Prostate gland (tissue), 2 donors: ENCODE data around the gene PEMT. TPM values are rescaled to one million over a fixed set of nuclear protein-coding genes. Genes with fewer than 3 reads are reported as not detected.

Experiments used
- DNase-seq: peaks from one replicate; pipeline ENCODE4 v3.0.0-alpha.2; 2019; ENCODE audit warnings: low spot score
- H3K27ac ChIP-seq, 2 donors: fragments of 200-600 bp; sonication (generic); 2 replicates each; pipeline ENCODE4 v1.5.1; 2017 to 2019
- H3K27me3 ChIP-seq: fragments of 200-600 bp; sonication (generic); replicated peaks from 2 replicates; pipeline ENCODE4 v1.5.1; 2019; ENCODE audit not compliant: insufficient read depth
- H3K36me3 ChIP-seq, 2 donors: fragments of 200-600 bp; sonication (generic); 1 replicate in 1 of 2; 2 replicates in 1 of 2; pipeline versions ENCODE4 v1.5.1 to v1.8.1; 2017 to 2019
- H3K4me1 ChIP-seq: fragments of 200-600 bp; sonication (generic); replicated peaks from 2 replicates; pipeline ENCODE4 v1.5.1; 2019
- H3K4me3 ChIP-seq, 2 donors: fragments of 200-600 bp; sonication (generic); 2 replicates each; pipeline ENCODE4 v1.5.1; 2017 to 2019
- H3K9me3 ChIP-seq: fragments of 200-600 bp; sonication (generic); 2 replicates; pipeline ENCODE4 v1.5.1; 2017
- POLR2A ChIP-seq: fragments of 450-650 bp; IDR thresholded peaks from one replicate; pipeline ENCODE4 v1.6.1; 2016; ENCODE audit warnings: antibody characterized with exemption, mild to moderate bottlenecking
- POLR2AphosphoS5 ChIP-seq: sonication (generic); formaldehyde crosslinking; IDR thresholded peaks from one replicate; pipeline ENCODE4 v1.6.1; 2017; ENCODE audit warnings: antibody characterized with exemption
- WGBS: methylation state at CpG from one replicate; pipeline ENCODE4 v1.1.5; 2018; 5-methylcytosine and 5-hydroxymethylcytosine counted together
- intact Hi-C: fragments of 100-400 bp; cut with DNase I; formaldehyde crosslinking; loops from one replicate; pipeline ENCODE4 v1.14.2; 2022
- total RNA-seq, 2 donors: library from RNA; depleted of rRNA; stranded (reverse); fragments of >200 nt; gene quantifications; one replicate each; pipeline ENCODE4 v1.1.0, GENCODE V29; 2016
- TF ChIP-seq, protein P1 (sequence below), 4 experiments: fragments of 200-600 bp in 2 of 4; fragments of 450-650 bp in 2 of 4; sonication (generic) in 2 of 4; IDR thresholded peaks; 1 replicate in 3 of 4; 2 replicates in 1 of 4; pipeline ENCODE4 v1.5.1; 2016 to 2019; ENCODE audit warnings: antibody characterized with exemption in 4 of 4, mild to moderate bottlenecking in 2 of 4, moderate library complexity in 2 of 4

The PEMT gene
- total RNA-seq, 2 donors from 2014 or later: 67.0 to 145 TPM

DNA sequence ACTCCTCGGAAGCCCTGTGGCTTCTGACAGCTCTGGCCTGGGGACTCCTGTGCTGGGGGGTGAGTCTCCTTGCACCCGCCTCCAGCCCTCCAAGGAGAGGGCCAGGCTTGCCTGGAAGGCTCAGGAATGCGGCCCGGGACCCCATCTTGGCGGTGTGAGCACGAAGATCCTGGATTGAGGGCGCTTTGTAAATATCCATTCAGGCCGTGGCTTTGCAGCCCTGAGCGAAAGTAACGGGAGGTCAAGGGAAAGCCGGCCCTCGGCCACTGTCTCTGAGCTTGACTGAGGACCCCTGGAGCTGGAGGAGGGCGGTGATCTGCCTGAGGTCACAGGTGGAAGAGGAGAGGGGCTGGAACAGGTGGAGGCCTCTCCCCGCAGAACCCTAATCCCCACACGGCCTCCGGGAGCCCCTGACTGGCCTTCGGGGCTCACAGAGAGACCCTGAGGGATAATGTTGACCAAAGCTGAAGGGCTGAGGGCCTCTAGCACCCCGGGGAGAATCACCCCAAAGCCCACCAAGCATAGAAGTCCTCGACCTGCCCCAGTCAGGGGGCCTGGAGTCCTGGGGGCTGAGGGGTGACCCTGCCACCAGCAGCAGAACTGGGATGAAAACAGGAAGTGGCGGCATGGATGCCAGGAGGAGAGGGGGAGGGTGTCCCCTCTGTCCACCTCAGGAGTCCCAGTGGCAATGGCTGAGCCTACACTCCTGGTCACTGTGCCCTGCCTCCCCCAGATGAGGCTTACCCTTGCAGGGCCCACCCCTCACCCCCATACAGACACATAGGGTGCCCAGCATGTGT is 87.0 kb downstream of the PEMT start:
- 82% methylated on average over 18 of the region's 20 CpGs for WGBS

DNA sequence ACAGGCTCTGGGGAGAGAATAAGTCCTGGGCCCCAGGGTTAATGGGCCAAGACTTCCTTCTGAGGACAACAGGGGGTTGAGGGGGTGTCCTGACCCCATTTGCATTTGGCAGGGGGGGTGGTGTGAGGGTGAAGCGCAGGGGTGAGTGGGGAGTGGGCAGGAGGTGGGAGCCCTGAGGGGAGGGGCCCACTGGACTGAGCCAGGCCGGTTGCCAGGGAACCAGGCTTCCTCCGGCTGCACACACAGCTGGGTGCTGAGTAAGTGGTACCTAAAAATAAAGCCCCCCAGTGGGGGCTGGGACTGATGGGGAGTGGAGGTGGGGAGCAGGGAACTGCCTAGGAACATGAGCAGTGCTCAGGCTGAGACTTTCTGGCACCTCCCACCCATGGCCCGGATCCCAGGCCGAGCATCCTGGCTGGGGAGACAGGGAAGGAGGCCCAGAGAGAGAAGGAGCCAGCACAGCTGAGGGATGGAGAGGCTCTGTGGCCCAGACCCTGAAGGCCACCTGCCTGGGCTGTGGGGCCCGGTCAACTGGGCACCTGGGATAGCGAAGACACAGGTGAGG is 87.9 kb downstream of the PEMT start:
- DNase-seq: no peak
- 64% methylated on average over 7 of the region's 7 CpGs for WGBS
- TF ChIP-seq POLR2A (no peak), POLR2AphosphoS5 (no peak)
- TF ChIP-seq, protein P1, sequence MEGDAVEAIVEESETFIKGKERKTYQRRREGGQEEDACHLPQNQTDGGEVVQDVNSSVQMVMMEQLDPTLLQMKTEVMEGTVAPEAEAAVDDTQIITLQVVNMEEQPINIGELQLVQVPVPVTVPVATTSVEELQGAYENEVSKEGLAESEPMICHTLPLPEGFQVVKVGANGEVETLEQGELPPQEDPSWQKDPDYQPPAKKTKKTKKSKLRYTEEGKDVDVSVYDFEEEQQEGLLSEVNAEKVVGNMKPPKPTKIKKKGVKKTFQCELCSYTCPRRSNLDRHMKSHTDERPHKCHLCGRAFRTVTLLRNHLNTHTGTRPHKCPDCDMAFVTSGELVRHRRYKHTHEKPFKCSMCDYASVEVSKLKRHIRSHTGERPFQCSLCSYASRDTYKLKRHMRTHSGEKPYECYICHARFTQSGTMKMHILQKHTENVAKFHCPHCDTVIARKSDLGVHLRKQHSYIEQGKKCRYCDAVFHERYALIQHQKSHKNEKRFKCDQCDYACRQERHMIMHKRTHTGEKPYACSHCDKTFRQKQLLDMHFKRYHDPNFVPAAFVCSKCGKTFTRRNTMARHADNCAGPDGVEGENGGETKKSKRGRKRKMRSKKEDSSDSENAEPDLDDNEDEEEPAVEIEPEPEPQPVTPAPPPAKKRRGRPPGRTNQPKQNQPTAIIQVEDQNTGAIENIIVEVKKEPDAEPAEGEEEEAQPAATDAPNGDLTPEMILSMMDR (IDR thresholded peaks at IDR 0.05): no peak
- no peaks in the 10 kb centered on the region for H3K27me3 ChIP-seq
- no peaks in the 10 kb centered on the region for H3K9me3 ChIP-seq
- peaks cover 4% of the 10 kb centered on the region for H3K4me1 ChIP-seq
- no peak overlapping the region for H3K27ac ChIP-seq
- H3K36me3 ChIP-seq: no peaks in the 10 kb centered on the region
- intact Hi-C loops: loop anchor here (10.0 kb wide), 1 partner anchor 111 kb away; no protein-coding TSS in a partner anchor
- H3K4me3 ChIP-seq: no peak overlapping the region

More for the DNA sequence above, 87.0 kb downstream of the PEMT start:
- TF ChIP-seq, protein P1 (IDR thresholded peaks at IDR 0.05): no peak
- no peak overlapping the region for H3K4me3 ChIP-seq
- intact Hi-C loops: loop anchor here (10.0 kb wide), 1 partner anchor 110 kb away; no protein-coding TSS in a partner anchor
- peaks cover 4% of the 10 kb centered on the region for H3K4me1 ChIP-seq
- DNase-seq: no peak
- H3K9me3 ChIP-seq: no peaks in the 10 kb centered on the region
- H3K27ac ChIP-seq: no peak overlapping the region
- H3K36me3 ChIP-seq: no peaks in the 10 kb centered on the region
- H3K27me3 ChIP-seq: no peaks in the 10 kb centered on the region

DNA sequence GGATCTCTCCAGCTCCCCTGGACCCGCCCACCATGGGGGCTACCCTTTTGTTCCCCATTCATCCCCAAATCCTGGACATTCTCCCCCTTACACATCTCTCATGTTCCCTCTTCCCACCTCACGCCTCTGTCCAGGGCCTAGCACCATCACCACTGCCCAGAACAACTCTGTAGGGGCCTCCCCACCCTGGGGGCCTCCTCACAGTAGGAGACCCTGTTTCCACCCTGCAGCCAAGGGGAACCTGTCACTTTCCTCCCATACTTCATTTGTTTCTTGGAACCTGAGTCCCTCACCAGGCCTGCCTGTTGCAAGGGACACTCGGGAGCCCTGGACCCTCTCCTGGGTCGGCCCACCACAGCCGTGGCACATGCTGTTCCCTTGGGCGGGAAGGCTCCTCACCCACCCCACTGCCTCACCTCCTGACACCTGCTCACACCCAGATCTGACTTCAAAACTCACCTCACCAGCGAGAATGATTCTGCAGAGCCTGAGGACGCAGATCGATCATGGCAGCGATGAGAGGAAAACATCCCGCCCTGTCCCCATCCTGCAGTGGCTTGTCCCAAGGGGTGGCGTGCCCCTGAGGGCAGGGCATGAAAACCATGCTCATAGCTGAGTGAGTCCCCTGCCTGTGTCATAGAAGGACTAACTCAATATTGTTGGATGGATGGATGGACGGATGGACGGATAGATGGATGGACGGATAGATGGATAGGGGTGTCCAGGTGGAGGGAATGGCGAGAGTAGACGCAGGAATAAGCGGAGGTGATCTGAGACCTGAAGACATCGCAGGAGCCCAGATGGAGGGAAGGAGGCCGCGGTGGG is 88.6 kb downstream of the PEMT start:
- 94% methylated on average over 21 of the region's 21 CpGs for WGBS
- Histone ChIP-seq H3K27me3 (no peaks in the 10 kb centered on the region), H3K27ac (no peak overlapping the region), H3K4me3 (no peak overlapping the region), H3K9me3 (no peaks in the 10 kb centered on the region), H3K4me1 (peaks cover 4% of the 10 kb centered on the region), H3K36me3 (no peaks in the 10 kb centered on the region)
- intact Hi-C loops: loop anchor here (10.0 kb wide), 1 partner anchor 112 kb away; no protein-coding TSS in a partner anchor
- TF ChIP-seq POLR2A: no peak
- TF ChIP-seq, protein P1 (IDR thresholded peaks at IDR 0.05): no peak
- TF ChIP-seq POLR2AphosphoS5: no peak
- no peak for DNase-seq

GRCh38 chr17:17500999-17501605 is 90.4 kb downstream of the PEMT start:
- Histone ChIP-seq H3K27ac (no peak overlapping the region), H3K4me1 (no peaks in the 10 kb centered on the region), H3K27me3 (no peaks in the 10 kb centered on the region), H3K9me3 (no peaks in the 10 kb centered on the region), H3K4me3 (no peak overlapping the region), H3K36me3 (no peaks in the 10 kb centered on the region)
- intact Hi-C loops: loop anchor here (10.0 kb wide), 1 partner anchor 114 kb away; no protein-coding TSS in a partner anchor
- 66% methylated on average over 14 of the region's 14 CpGs for WGBS
- no peak for DNase-seq
- TF ChIP-seq, protein P1 (IDR thresholded peaks at IDR 0.05): no peak
- TF ChIP-seq POLR2A (no peak), POLR2AphosphoS5 (no peak)
